BJ (cell line): ENCODE results near the gene PRAC1. TPM values are rescaled to one million over a fixed set of nuclear protein-coding genes. Genes with fewer than 3 reads are reported as not detected.

Source experiments
- CTCF ChIA-PET: fragments of 350-600 bp; formaldehyde crosslinking; extraction: SDS; loops from one replicate; lab custom pipeline; 2021; ENCODE audit warnings: antibody characterized with exemption, inconsistent platforms; lab: Yijun Ruan, JAX
- POLR2A ChIA-PET: fragments of 300-600 bp; sonication (Branson Sonifier 250); formaldehyde crosslinking; extraction: SDS; loops from one replicate; lab custom pipeline; 2021; ENCODE audit warnings: antibody characterized with exemption; lab: Charles Lee
- DNase-seq: peaks from one replicate; pipeline ENCODE4 v3.0.0-alpha.2; 2011; ENCODE audit warnings: low read depth
- H3K27me3 ChIP-seq: 2 replicates; pipeline ENCODE4 v1.6.0; 2011; ENCODE audit warnings: low read length; ENCODE audit not compliant: control insufficient read depth, insufficient read depth
- H3K36me3 ChIP-seq: 2 replicates; pipeline ENCODE4 v1.5.1; 2011; ENCODE audit warnings: low read length; ENCODE audit not compliant: control insufficient read depth, insufficient read depth
- H3K4me3 ChIP-seq: 2 replicates; pipeline ENCODE4 v1.5.1; 2011; ENCODE audit warnings: low read depth, mild to moderate bottlenecking, control low read depth, low read length
- polyA plus RNA-seq: library from polyadenylated mRNA; depleted of rRNA; stranded (reverse); fragments of >200 nt; gene quantifications from 2 replicates; pipeline ENCODE4 v1.2.3, GENCODE V29; 2011
- TF ChIP-seq, protein P1 (sequence below): IDR thresholded peaks from 2 replicates; pipeline ENCODE4 v1.5.1; 2011; ENCODE audit warnings: low read depth, mild to moderate bottlenecking, control low read depth, inconsistent platforms, low read length, moderate library complexity; ENCODE audit not compliant: insufficient read depth

The PRAC1 gene
- polyA plus RNA-seq, 1 experiment = not detected

- H3K4me3 ChIP-seq = no peak overlapping the region
- POLR2A ChIA-PET = no interaction called here
- CTCF ChIA-PET = interaction anchor here (0.6 to 1.3 kb wide), 5 partner anchors 26 to 80 kb away, joined by 3 to 8 read pairs (median 3); no protein-coding TSS in a partner anchor
- no peaks in the 10 kb centered on the region for H3K36me3 ChIP-seq
- no peak for DNase-seq
- peaks cover 65% of the 10 kb centered on the region for H3K27me3 ChIP-seq
- TF ChIP-seq, protein P1, sequence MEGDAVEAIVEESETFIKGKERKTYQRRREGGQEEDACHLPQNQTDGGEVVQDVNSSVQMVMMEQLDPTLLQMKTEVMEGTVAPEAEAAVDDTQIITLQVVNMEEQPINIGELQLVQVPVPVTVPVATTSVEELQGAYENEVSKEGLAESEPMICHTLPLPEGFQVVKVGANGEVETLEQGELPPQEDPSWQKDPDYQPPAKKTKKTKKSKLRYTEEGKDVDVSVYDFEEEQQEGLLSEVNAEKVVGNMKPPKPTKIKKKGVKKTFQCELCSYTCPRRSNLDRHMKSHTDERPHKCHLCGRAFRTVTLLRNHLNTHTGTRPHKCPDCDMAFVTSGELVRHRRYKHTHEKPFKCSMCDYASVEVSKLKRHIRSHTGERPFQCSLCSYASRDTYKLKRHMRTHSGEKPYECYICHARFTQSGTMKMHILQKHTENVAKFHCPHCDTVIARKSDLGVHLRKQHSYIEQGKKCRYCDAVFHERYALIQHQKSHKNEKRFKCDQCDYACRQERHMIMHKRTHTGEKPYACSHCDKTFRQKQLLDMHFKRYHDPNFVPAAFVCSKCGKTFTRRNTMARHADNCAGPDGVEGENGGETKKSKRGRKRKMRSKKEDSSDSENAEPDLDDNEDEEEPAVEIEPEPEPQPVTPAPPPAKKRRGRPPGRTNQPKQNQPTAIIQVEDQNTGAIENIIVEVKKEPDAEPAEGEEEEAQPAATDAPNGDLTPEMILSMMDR = no peak
These were observed 28.9 kb upstream of the PRAC1 start for GRCh38 chr17:48751172-48751571.

DNA sequence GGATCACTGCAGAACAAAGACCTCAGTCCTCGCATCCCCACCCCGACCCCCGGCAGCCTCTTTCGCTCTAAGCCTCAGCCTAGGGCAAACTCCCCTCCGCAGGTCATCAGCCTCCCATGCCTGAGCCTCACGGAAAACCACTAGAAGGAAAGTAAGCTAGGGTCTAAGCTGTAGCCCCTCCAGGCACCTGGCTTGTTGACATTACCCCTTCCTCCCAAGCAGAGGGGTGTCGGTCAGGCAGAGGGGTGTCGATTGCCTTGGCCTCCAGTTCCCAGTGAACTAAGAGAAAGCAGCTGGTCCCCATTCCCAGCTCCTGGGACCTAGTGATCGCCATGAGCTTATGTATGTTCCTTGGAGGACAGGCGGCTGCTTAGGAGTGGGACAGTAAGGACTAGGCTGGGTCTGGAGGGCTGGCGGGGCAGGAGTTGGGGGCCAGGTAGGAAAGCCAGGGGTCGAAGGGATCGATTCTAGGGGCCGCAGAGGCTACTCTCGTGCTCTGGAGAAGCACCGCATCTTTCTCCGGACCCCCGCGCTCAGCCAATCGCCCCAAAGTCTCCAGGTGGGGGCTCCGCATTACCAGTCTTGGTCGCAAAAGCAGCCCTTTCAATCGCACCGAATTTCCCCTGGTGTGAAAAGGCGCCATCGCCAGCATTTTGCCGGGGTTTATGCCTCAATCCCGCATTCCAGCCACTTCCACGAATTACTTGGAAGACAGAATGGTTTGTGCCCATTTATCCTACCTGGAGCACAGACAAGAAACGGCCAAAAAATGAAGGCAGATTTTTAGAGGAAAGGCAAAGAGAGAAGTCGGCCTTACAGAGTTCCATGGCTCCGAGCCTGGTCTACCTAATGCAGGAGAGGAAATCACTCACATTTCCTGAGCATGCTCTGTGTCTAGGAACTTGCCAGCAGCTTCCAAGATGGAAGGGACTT, 27.6 kb upstream of the PRAC1 start:
- Histone ChIP-seq H3K4me3 (no peak overlapping the region), H3K27me3 (peaks cover 74% of the 10 kb centered on the region), H3K36me3 (no peaks in the 10 kb centered on the region)
- DNase-seq = no peak
- TF ChIP-seq, protein P1 = no peak
- POLR2A ChIA-PET = no interaction called here
- CTCF ChIA-PET = interaction anchor here (0.9 to 1.4 kb wide), 2 partner anchors 31 to 41 kb away, joined by 3 read pairs; no protein-coding TSS in a partner anchor

DNA sequence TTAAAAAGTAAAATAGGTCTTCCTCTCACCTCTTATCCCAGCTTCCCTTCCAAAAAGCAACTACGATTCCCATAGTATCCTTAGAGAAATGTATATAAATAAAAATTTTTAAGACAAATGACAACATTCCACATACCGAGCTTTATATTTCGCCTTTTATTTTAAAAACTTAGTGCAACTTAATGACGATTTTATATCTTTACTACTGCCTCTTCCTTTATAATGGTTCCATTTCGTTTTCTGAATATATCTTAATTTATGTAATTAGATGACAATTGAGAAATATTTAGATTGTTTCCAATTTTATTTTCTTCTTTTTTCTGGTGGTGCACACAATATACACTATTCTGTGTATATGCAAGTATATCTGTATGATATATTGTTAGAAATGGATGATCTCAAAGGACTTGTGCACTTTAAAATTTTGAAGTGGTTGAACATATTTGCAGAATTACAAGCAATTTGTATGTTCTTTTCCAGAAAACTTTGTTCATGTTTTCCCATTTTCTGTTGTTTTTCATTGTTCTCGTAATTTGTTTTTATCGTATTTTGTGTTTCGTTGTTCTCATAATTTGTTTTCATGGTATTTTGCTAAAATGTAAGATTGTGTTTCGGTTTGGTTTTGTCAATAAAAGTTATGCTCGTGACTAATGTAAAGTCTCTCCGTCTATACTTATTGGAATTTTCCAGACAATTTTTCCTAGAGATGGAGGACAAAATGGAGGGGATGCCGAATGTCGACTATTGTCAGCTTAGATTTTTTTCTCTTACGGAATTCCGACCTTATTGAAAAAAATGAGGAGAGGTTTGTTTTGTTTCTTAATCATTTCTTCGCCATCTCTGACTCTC, 26.6 kb upstream of the PRAC1 start:
- DNase-seq = no peak
- TF ChIP-seq, protein P1 = no peak
- no peaks in the 10 kb centered on the region for H3K36me3 ChIP-seq
- H3K4me3 ChIP-seq = no peak overlapping the region
- ChIA-PET POLR2A (no interaction called here), CTCF (interaction anchor here (0.5 to 1.4 kb wide), 2 partner anchors 32 to 142 kb away, joined by 3 to 5 read pairs; no protein-coding TSS in a partner anchor)
- peaks cover 68% of the 10 kb centered on the region for H3K27me3 ChIP-seq

DNA sequence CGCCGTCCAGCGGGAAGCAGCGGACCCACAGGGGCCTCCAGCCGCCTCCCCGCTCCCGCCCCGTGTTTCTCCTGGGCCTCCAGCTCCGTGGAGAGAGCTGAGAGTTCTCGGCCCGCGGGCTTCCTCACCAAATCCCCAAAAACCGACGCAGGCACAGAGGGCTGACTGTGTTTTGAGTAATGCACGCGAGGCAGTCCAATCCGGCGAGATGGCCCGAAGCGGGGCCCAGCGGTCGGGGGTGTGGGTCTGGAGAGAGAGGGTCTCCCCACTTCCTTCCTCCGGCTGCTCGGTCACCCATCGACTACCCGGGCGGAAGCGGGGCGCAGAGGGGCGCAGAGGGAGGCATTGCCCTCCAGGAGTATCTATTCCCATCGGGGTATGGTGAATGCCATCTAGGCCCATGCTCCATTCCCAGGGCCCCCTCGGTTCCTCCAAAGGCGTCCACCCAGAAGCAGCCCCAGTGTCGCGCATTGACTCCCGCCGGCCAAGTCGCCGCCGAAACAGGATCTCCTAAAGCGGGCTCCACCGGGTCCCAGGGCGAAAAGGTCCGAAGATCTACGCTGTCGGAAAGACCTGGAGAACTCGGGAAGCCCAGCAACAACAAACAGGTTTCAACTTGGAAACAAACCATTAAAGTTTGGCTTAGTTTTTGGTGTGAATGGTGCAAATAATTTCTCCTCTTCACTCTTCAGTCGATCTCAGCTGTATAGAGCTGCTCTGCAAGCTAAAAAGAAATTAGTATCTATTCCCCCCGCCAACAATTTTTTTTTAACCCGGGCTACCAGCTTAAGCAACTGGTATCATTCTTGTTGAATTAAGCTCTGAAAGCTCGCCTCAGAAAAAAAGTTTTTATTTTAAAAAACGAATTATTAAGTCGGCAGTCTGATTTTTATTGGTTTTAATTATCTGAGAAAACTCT, 25.4 kb upstream of the PRAC1 start:
- POLR2A ChIA-PET = no interaction called here
- no peak for DNase-seq
- no peaks in the 10 kb centered on the region for H3K36me3 ChIP-seq
- H3K27me3 ChIP-seq = peaks cover 66% of the 10 kb centered on the region
- no peak overlapping the region for H3K4me3 ChIP-seq
- CTCF ChIA-PET = interaction anchor here (0.5 to 0.8 kb wide), 2 partner anchors 69 to 140 kb away, joined by 3 to 5 read pairs; no protein-coding TSS in a partner anchor
- TF ChIP-seq, protein P1 = no peak
